ENCODE measurements around the gene CDSN. TPM values are rescaled to one million over a fixed set of nuclear protein-coding genes. Genes with fewer than 3 reads are reported as not detected.

CDSN gene
- total and polyA plus RNA-seq, 2 experiments from 2014 or later, result 0.07 TPM; not detected in 1

DNA sequence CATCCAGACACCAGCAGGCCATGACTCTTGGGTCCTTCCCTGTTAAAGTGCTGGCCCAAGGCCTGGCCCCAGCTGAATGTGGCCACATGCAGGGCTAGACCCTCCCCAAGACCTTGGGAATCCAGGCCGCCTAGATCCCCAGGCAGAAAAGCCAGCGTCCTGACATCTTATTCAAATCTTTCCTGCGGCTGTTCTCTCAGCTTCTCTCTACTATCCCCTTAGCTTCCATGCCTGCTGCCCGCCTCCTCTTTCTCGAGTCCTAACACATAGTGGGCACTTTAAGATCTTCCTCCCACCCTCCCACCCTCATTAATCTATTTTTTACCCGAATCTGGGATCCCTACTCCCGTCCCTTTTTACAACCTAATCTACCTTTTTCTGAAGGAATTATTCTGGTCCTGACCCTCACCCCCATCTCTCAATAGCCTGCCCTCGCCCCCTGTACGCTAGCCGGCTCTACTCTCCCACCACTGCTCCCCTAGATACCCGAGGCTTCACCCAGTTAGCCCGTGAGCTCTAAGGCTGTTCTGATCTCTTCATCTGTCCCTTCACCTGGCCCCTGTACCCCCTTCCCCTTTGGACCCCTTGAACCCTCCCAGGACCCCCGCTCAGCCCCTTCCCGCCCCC lies 37.4 kb upstream of the CDSN start, which contains the start of gene CCHCR1 (continued):
- TF ChIP-seq ZNF462 (CRISPR knock-in tag; IDR thresholded peaks at IDR 0.05), result no peak
- TF ChIP-seq EZH2phosphoT487 (IDR thresholded peaks at IDR 0.05; ENCODE audit: unreplicated experiment), result no peak
- TF ChIP-seq ETS1 (IDR thresholded peaks at IDR 0.05), result no peak
- TF ChIP-seq NANOG (IDR thresholded peaks at IDR 0.05; ENCODE audit: borderline replicate concordance), result no peak
- no peak for TF ChIP-seq CREB1 (CRISPR knock-in tag; IDR thresholded peaks at IDR 0.05; ENCODE audit: low read depth)
- no peak for TF ChIP-seq STAT1 (IDR thresholded peaks at IDR 0.05; ENCODE audit: unreplicated experiment)
- TF ChIP-seq JUNB (IDR thresholded peaks at IDR 0.05; ENCODE audit: unreplicated experiment), result no peak

DNA sequence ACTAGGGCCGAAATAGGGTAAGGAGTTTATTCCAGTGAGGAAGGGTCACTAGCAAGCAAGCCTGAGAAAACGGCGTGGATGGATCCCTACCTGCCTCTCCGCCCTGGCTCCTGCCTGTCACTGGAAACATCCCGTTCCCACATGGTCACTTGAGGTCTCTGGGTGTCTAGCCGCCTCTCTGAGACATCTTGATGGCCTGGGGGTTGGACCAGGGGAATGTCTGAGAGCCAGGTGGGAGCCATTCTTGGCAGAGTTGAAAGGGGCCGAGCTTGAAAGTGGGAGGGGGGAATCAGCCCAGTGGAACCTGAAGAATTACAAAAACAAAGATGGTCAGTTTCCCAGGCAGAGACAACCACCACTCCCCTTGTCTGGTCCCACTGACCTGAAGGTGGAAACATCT lies 36.4 kb upstream of the CDSN start:
- Mint-ChIP-seq H3K27ac (peak overlapping the region; percentile 67; the same call in 1 of the 2 replicates), H3K9me3 (no peaks in the 10 kb centered on the region), H3K4me3 (peak overlapping the region; percentile 88), H3K36me3 (ENCODE audit: low read depth) (peaks cover 46% of the 10 kb centered on the region), H3K4me1 (peaks cover 25% of the 10 kb centered on the region), H3K27me3 (ENCODE audit: insufficient read depth, low read depth, poor library complexity) (peaks cover 15% of the 10 kb centered on the region)
- DNase-seq (ENCODE audit: low spot score), result no peak
- Histone ChIP-seq H3K79me2 (replicated peaks; ENCODE audit: insufficient read depth) (0 out of 2 replicates have a peak, but pooled peaks cover 9% of the 10 kb centered on the region), H3K36me3 (ENCODE audit: insufficient read depth) (peaks cover 2% of the 10 kb centered on the region; the same call in 1 of the 2 replicates), H2AFZ (no peak overlapping the region), H3K27ac (ENCODE audit: low read depth) (no peak overlapping the region), H3F3A (replicated peaks; ENCODE audit: low read depth) (peaks cover 22% of the 10 kb centered on the region), H4K20me1 (replicated peaks; ENCODE audit: insufficient read depth) (no peaks in the 10 kb centered on the region), H3K4me2 (peak overlapping the region; percentile 77; the same call in 1 of the 2 replicates), H3K9me2 (ENCODE audit: insufficient read depth) (no peaks in the 10 kb centered on the region), H3K4me3 (0 out of 2 replicates have a peak overlapping the region, but pooled peaks have one; percentile 75), H3K4me1 (ENCODE audit: insufficient read depth) (peaks cover 23% of the 10 kb centered on the region), H3K27me3 (ENCODE audit: insufficient read depth) (no peaks in the 10 kb centered on the region)
- no peak for ATAC-seq
- TF ChIP-seq CTCF (conservative IDR thresholded peaks at IDR 0.05; ENCODE audit: low read depth in 2 of 2) (no peak), ZNF331 (CRISPR knock-in tag; IDR thresholded peaks at IDR 0.05; ENCODE audit: low read depth) (no peak)
